ENCODE results near the gene MAS1L.

DNA sequence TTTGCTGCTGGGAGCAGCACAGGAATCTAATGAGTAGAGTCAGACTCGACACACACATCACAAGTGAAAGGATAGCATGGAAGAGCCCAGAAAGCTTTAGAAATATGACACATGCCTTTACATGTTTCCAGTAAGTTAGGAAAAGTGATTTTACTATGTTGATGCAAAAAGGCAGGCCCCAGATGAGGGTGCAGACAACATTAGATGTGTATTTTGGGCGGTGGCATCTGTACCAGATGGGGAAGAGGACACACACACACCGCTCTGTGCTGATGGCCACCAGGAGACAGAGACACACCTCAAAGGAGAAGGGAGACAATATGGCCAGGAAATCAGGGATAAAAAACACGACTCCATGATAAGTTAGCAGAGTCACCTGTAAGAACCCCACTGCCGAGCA lies 625 bp downstream of the MAS1L start:
- no peak for TF ChIP-seq EZH2 (IDR thresholded peaks at IDR 0.05; ENCODE audit: insufficient read depth, poor library complexity, severe bottlenecking)
- no peak for TF ChIP-seq EZH2phosphoT487 (IDR thresholded peaks at IDR 0.05; ENCODE audit: insufficient read depth, low read depth)
